ENCODE results near the gene CHMP4B. TPM values are rescaled to one million over a fixed set of nuclear protein-coding genes. Genes with fewer than 3 reads are reported as not detected.

The CHMP4B gene, protein sequence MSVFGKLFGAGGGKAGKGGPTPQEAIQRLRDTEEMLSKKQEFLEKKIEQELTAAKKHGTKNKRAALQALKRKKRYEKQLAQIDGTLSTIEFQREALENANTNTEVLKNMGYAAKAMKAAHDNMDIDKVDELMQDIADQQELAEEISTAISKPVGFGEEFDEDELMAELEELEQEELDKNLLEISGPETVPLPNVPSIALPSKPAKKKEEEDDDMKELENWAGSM
- total RNA-seq (ENCODE audit: unreplicated experiment): 46.4 TPM
- long read RNA-seq, partial matches to known transcripts: 2 of 2 reads
- long read RNA-seq, other reads (novel, unspliced or antisense): 0 of 2 reads

DNA sequence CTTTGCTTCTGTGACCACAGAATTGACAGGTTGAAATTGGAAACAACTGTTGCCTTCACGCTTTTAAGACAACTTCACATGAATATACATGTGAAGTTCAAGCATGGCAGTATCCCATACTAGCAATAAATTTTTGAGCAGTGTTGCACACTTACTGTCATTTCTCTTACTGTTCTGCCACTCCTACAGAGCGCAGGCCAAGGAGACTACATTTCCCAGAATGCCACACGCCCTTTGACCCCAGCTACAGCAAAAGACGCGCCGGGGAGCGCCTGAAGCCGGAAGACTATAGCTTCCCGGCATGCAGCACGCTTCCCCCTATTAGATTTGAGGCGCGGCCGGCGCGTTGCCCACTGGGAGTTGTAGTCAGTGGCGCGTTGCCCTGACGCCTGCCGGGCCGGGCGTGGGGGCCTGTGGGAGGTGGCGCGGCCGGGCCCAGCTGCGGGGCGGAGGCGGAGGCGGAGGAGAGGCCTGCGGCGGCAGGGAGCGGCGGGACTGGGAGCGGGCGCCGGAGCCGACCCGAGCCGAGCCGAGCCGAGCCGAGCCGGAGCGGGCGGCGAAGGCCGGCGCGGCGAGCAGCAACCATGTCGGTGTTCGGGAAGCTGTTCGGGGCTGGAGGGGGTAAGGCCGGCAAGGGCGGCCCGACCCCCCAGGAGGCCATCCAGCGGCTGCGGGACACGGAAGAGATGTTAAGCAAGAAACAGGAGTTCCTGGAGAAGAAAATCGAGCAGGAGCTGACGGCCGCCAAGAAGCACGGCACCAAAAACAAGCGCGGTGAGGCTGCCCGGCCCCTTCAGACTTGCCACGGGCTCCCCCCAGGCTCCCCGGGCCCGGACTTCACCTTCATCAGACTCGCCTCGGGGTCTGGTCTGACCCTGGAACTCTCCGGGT lies at the start of gene CHMP4B:
Gene CHMP4B, plus strand, starts transcription at position 464 of the 891 bp plus-strand sequence. Its CDS starts 121 bp downstream, at position 585.
- Mint-ChIP-seq H3K9me3 (ENCODE audit: unreplicated experiment) (no peaks in the 10 kb centered on the region), H3K4me3 (ENCODE audit: unreplicated experiment) (peak within 1 kb of the TSS; percentile 91), H3K27ac (ENCODE audit: unreplicated experiment) (peak within 1 kb of the TSS; percentile 75), H3K4me1 (ENCODE audit: low read depth, unreplicated experiment) (peaks cover 15% of the 10 kb centered on the region), H3K36me3 (ENCODE audit: unreplicated experiment) (no peaks in the 10 kb centered on the region), H3K27me3 (ENCODE audit: unreplicated experiment) (peaks cover 3% of the 10 kb centered on the region)
- DNase-seq: peak; percentile 99
- TF ChIP-seq, protein P1, sequence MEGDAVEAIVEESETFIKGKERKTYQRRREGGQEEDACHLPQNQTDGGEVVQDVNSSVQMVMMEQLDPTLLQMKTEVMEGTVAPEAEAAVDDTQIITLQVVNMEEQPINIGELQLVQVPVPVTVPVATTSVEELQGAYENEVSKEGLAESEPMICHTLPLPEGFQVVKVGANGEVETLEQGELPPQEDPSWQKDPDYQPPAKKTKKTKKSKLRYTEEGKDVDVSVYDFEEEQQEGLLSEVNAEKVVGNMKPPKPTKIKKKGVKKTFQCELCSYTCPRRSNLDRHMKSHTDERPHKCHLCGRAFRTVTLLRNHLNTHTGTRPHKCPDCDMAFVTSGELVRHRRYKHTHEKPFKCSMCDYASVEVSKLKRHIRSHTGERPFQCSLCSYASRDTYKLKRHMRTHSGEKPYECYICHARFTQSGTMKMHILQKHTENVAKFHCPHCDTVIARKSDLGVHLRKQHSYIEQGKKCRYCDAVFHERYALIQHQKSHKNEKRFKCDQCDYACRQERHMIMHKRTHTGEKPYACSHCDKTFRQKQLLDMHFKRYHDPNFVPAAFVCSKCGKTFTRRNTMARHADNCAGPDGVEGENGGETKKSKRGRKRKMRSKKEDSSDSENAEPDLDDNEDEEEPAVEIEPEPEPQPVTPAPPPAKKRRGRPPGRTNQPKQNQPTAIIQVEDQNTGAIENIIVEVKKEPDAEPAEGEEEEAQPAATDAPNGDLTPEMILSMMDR (IDR thresholded peaks at IDR 0.05; ENCODE audit: partially characterized antibody, unreplicated experiment): no peak

GRCh38 chr20:33761698-33762250 lies 49.4 kb upstream of the CHMP4B start:
- TF ChIP-seq, protein P1 (IDR thresholded peaks at IDR 0.05; ENCODE audit: partially characterized antibody, unreplicated experiment): no peak
- H3K27me3 Mint-ChIP-seq (ENCODE audit: unreplicated experiment): peaks cover 6% of the 10 kb centered on the region
- H3K27ac Mint-ChIP-seq (ENCODE audit: unreplicated experiment): no peak overlapping the region
- no peaks in the 10 kb centered on the region for H3K4me1 Mint-ChIP-seq (ENCODE audit: low read depth, unreplicated experiment)
- DNase-seq: no peak
- H3K4me3 Mint-ChIP-seq (ENCODE audit: unreplicated experiment): no peak overlapping the region
- peaks cover 9% of the 10 kb centered on the region for H3K9me3 Mint-ChIP-seq (ENCODE audit: unreplicated experiment)
- H3K36me3 Mint-ChIP-seq (ENCODE audit: unreplicated experiment): peaks cover 7% of the 10 kb centered on the region

GRCh38 chr20:33765099-33765498 lies 46.0 kb upstream of the CHMP4B start:
- Mint-ChIP-seq H3K27me3 (ENCODE audit: unreplicated experiment) (peaks cover 6% of the 10 kb centered on the region), H3K36me3 (ENCODE audit: unreplicated experiment) (no peaks in the 10 kb centered on the region), H3K27ac (ENCODE audit: unreplicated experiment) (no peak overlapping the region), H3K4me3 (ENCODE audit: unreplicated experiment) (no peak overlapping the region), H3K4me1 (ENCODE audit: low read depth, unreplicated experiment) (peaks cover 2% of the 10 kb centered on the region), H3K9me3 (ENCODE audit: unreplicated experiment) (peaks cover 1% of the 10 kb centered on the region)
- TF ChIP-seq, protein P1 (IDR thresholded peaks at IDR 0.05; ENCODE audit: partially characterized antibody, unreplicated experiment): no peak
- no peak for DNase-seq

DNA sequence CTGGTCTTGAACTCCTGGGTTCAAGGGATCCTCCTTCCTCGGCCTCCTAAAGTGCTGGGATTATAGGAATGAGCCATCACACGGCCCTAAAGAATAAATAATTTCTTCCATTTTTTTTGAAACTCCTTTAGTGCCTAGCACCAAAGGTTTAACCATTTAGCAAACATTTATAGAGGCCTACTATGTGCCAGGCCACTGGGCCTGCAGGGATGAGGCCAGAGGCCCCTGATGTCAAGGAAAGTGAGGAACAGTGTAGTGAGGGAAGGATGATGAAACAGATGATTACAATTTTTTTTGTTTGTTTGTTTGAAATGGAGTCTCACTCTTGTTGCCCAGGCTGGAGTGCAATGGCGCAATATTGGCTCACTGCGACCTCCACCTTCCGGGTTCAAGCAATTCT lies 45.6 kb upstream of the CHMP4B start:
- H3K36me3 Mint-ChIP-seq (ENCODE audit: unreplicated experiment): no peaks in the 10 kb centered on the region
- H3K27ac Mint-ChIP-seq (ENCODE audit: unreplicated experiment): no peak overlapping the region
- peaks cover 1% of the 10 kb centered on the region for H3K9me3 Mint-ChIP-seq (ENCODE audit: unreplicated experiment)
- no peak overlapping the region for H3K4me3 Mint-ChIP-seq (ENCODE audit: unreplicated experiment)
- H3K4me1 Mint-ChIP-seq (ENCODE audit: low read depth, unreplicated experiment): peaks cover 2% of the 10 kb centered on the region
- peaks cover 6% of the 10 kb centered on the region for H3K27me3 Mint-ChIP-seq (ENCODE audit: unreplicated experiment)
- TF ChIP-seq, protein P1 (IDR thresholded peaks at IDR 0.05; ENCODE audit: partially characterized antibody, unreplicated experiment): no peak
- no peak for DNase-seq
